ENCODE data around the gene HDAC11.

The HDAC11 gene

GRCh38 chr3:13465236-13465873 is 14.8 kb upstream of the HDAC11 start:
- TF ChIP-seq ZBTB7A (IDR thresholded peaks at IDR 0.05; ENCODE audit: low read depth) (no peak), EGR1 (IDR thresholded peaks at IDR 0.05) (no peak), YY1 (IDR thresholded peaks at IDR 0.05; ENCODE audit: low read depth) (no peak), TCF12 (IDR thresholded peaks at IDR 0.05; ENCODE audit: low read depth) (no peak), NFIC (IDR thresholded peaks at IDR 0.05) (no peak), EP300 (IDR thresholded peaks at IDR 0.05; ENCODE audit: borderline replicate concordance) (no peak), CEBPB (IDR thresholded peaks at IDR 0.05) (no peak), FOXM1 (IDR thresholded peaks at IDR 0.05; ENCODE audit: borderline replicate concordance, low read depth) (no peak), TEAD4 (IDR thresholded peaks at IDR 0.05) (no peak), USF1 (IDR thresholded peaks at IDR 0.05) (no peak)

- TF ChIP-seq CEBPB (IDR thresholded peaks at IDR 0.05) (no peak), FOXM1 (IDR thresholded peaks at IDR 0.05; ENCODE audit: borderline replicate concordance, low read depth) (no peak), RAD21 (IDR thresholded peaks at IDR 0.05; ENCODE audit: low read depth) (no peak), USF1 (IDR thresholded peaks at IDR 0.05) (no peak), TAF1 (IDR thresholded peaks at IDR 0.05; ENCODE audit: low read depth) (no peak), MAX (IDR thresholded peaks at IDR 0.05) (no peak), ZBTB7A (IDR thresholded peaks at IDR 0.05; ENCODE audit: low read depth) (no peak), CREB1 (IDR thresholded peaks at IDR 0.05; ENCODE audit: low read depth) (no peak)
Observed at GRCh38 chr3:13466781-13467180, 13.3 kb upstream of the HDAC11 start.

- TF ChIP-seq EGR1 (IDR thresholded peaks at IDR 0.05) (no peak), CEBPB (IDR thresholded peaks at IDR 0.05) (no peak), CREB1 (IDR thresholded peaks at IDR 0.05; ENCODE audit: low read depth) (no peak), RAD21 (IDR thresholded peaks at IDR 0.05; ENCODE audit: low read depth) (no peak), TEAD4 (IDR thresholded peaks at IDR 0.05) (no peak), ZBTB7A (IDR thresholded peaks at IDR 0.05; ENCODE audit: low read depth) (no peak), USF1 (IDR thresholded peaks at IDR 0.05) (no peak), YY1 (IDR thresholded peaks at IDR 0.05; ENCODE audit: low read depth) (no peak), MAX (IDR thresholded peaks at IDR 0.05) (no peak), REST (IDR thresholded peaks at IDR 0.05; ENCODE audit: low read depth) (no peak)
Observed at GRCh38 chr3:13470894-13471574, 9.1 kb upstream of the HDAC11 start.

- TF ChIP-seq CEBPB (IDR thresholded peaks at IDR 0.05): no peak
- TF ChIP-seq TEAD4 (IDR thresholded peaks at IDR 0.05): no peak
- no peak for TF ChIP-seq RAD21 (IDR thresholded peaks at IDR 0.05; ENCODE audit: low read depth)
- TF ChIP-seq NFIC (IDR thresholded peaks at IDR 0.05): no peak
- TF ChIP-seq TCF12 (IDR thresholded peaks at IDR 0.05; ENCODE audit: low read depth): no peak
Observed at GRCh38 chr3:13472286-13472685, 7.8 kb upstream of the HDAC11 start.

GRCh38 chr3:13473020-13473419 is 7.1 kb upstream of the HDAC11 start:
- no peak for TF ChIP-seq FOXM1 (IDR thresholded peaks at IDR 0.05; ENCODE audit: borderline replicate concordance, low read depth)
- no peak for TF ChIP-seq RAD21 (IDR thresholded peaks at IDR 0.05; ENCODE audit: low read depth)
- no peak for TF ChIP-seq NFIC (IDR thresholded peaks at IDR 0.05)
- no peak for TF ChIP-seq EGR1 (IDR thresholded peaks at IDR 0.05)
- no peak for TF ChIP-seq TAF1 (IDR thresholded peaks at IDR 0.05; ENCODE audit: low read depth)
- TF ChIP-seq REST (IDR thresholded peaks at IDR 0.05; ENCODE audit: low read depth): no peak
- no peak for TF ChIP-seq CREB1 (IDR thresholded peaks at IDR 0.05; ENCODE audit: low read depth)
- no peak for TF ChIP-seq YY1 (IDR thresholded peaks at IDR 0.05; ENCODE audit: low read depth)
- no peak for TF ChIP-seq EP300 (IDR thresholded peaks at IDR 0.05; ENCODE audit: borderline replicate concordance)
- TF ChIP-seq ZBTB7A (IDR thresholded peaks at IDR 0.05; ENCODE audit: low read depth): no peak
- no peak for TF ChIP-seq USF1 (IDR thresholded peaks at IDR 0.05)
